ENCODE results near the gene LZTFL1. TPM values are rescaled to one million over a fixed set of nuclear protein-coding genes. Genes with fewer than 3 reads are reported as not detected.

LZTFL1 gene
- total and polyA plus RNA-seq, 4 donors, result 3.4 to 11.8 (median 5.7) TPM

DNA sequence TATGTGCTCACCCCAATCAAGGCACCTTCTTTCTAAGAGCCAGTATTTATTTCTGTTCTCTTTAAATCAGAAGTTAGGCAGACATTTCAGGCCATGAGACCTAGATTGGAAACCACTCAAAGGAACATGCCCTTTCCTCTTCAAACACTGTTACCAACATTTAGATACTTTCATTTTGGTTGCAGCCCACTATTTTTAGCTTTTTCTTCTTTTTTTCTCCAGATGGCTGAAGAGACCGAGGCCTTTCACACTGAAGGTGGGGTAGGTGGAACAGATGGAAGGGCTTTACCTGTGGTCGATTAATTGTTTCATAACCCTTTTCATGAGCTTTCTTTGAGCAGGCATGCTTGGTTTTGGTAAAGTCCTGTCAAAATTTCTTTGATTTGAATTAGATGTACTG lies 10.9 kb upstream of the LZTFL1 start:
- no peak for DNase-seq (ENCODE audit: low spot score)
- H3K9ac ChIP-seq (ENCODE audit: low read depth in 1 of 2, low read length in 2 of 2), result no peak overlapping the region
- H3K27ac ChIP-seq (ENCODE audit: low read depth in 1 of 2, low read length in 2 of 2), result no peak overlapping the region
- H3K27me3 ChIP-seq (ENCODE audit: control insufficient read depth in 4 of 4, insufficient read depth in 4 of 4, low read length in 3 of 4), result no peaks in the 10 kb centered on the region
- WGBS, result 85% methylated on average over 2 of the region's 2 CpGs
- no peaks in the 10 kb centered on the region for H3K9me3 ChIP-seq (ENCODE audit: control insufficient read depth in 4 of 4, low read length in 3 of 4)
- no peak for TF ChIP-seq HNF4G (IDR thresholded peaks at IDR 0.05)
- no peak for TF ChIP-seq RAD21 (IDR thresholded peaks at IDR 0.05)
- no peak for TF ChIP-seq HNF4A (conservative IDR thresholded peaks at IDR 0.05)
- TF ChIP-seq ATF3 (IDR thresholded peaks at IDR 0.05), result no peak
- no peak for TF ChIP-seq GABPA (IDR thresholded peaks at IDR 0.05 in 1 of 2, conservative IDR thresholded peaks at IDR 0.05 in 1 of 2)
- TF ChIP-seq EGR1 (IDR thresholded peaks at IDR 0.05; ENCODE audit: low read depth in 2 of 2), result no peak
- no peak overlapping the region for H3K4me3 ChIP-seq (ENCODE audit: low read depth in 1 of 3, low read length in 3 of 3)
- no peaks in the 10 kb centered on the region for H3K36me3 ChIP-seq (ENCODE audit: control insufficient read depth in 4 of 4, insufficient read depth in 3 of 4, low read depth in 1 of 4, low read length in 3 of 4)
- no peaks in the 10 kb centered on the region for H3K4me1 ChIP-seq (ENCODE audit: control insufficient read depth in 4 of 4, insufficient read depth in 4 of 4, low read length in 3 of 4)

DNA sequence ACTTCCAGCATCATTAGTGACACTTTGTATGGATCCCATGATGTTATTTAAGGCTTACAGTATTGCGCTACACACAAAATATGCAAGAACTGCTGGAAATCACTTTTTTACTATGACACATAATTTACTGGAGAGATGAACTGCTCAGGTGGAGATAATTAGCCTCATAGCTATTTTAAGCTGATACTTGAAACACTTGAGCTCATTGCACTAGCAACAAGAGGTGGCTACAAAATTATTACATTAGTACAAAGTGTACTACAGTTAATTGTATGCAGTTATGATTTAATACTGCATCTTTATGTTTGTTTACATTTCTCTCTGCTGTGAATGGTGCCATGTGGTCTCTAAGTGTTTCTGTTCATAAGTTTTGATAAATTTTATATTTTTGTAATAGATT lies 6.5 kb upstream of the LZTFL1 start:
- 53% methylated on average over 1 of the region's 1 CpG for WGBS
- Histone ChIP-seq H3K4me1 (ENCODE audit: control insufficient read depth in 4 of 4, insufficient read depth in 4 of 4, low read length in 3 of 4) (no peaks in the 10 kb centered on the region), H3K4me3 (ENCODE audit: low read depth in 1 of 3, low read length in 3 of 3) (no peak overlapping the region), H3K36me3 (ENCODE audit: control insufficient read depth in 4 of 4, insufficient read depth in 3 of 4, low read depth in 1 of 4, low read length in 3 of 4) (no peaks in the 10 kb centered on the region), H3K27me3 (ENCODE audit: control insufficient read depth in 4 of 4, insufficient read depth in 4 of 4, low read length in 3 of 4) (no peaks in the 10 kb centered on the region), H3K9ac (ENCODE audit: low read depth in 1 of 2, low read length in 2 of 2) (no peak overlapping the region), H3K27ac (ENCODE audit: low read depth in 1 of 2, low read length in 2 of 2) (no peak overlapping the region), H3K9me3 (ENCODE audit: control insufficient read depth in 4 of 4, low read length in 3 of 4) (no peaks in the 10 kb centered on the region)
- no peak for TF ChIP-seq YY1 (IDR thresholded peaks at IDR 0.05)
- TF ChIP-seq REST (IDR thresholded peaks at IDR 0.05), result no peak
- TF ChIP-seq FOXA1 (IDR thresholded peaks at IDR 0.05), result no peak
- TF ChIP-seq TAF1 (conservative IDR thresholded peaks at IDR 0.05), result no peak
- no peak for TF ChIP-seq MAX (IDR thresholded peaks at IDR 0.05)
- no peak for TF ChIP-seq EGR1 (IDR thresholded peaks at IDR 0.05; ENCODE audit: low read depth in 2 of 2)
- TF ChIP-seq HNF4G (IDR thresholded peaks at IDR 0.05), result no peak
- no peak for TF ChIP-seq HNF4A (conservative IDR thresholded peaks at IDR 0.05)
- TF ChIP-seq RXRA (IDR thresholded peaks at IDR 0.05), result no peak
- no peak for TF ChIP-seq ATF3 (IDR thresholded peaks at IDR 0.05)
- no peak for TF ChIP-seq RAD21 (IDR thresholded peaks at IDR 0.05)
- TF ChIP-seq, protein P1, sequence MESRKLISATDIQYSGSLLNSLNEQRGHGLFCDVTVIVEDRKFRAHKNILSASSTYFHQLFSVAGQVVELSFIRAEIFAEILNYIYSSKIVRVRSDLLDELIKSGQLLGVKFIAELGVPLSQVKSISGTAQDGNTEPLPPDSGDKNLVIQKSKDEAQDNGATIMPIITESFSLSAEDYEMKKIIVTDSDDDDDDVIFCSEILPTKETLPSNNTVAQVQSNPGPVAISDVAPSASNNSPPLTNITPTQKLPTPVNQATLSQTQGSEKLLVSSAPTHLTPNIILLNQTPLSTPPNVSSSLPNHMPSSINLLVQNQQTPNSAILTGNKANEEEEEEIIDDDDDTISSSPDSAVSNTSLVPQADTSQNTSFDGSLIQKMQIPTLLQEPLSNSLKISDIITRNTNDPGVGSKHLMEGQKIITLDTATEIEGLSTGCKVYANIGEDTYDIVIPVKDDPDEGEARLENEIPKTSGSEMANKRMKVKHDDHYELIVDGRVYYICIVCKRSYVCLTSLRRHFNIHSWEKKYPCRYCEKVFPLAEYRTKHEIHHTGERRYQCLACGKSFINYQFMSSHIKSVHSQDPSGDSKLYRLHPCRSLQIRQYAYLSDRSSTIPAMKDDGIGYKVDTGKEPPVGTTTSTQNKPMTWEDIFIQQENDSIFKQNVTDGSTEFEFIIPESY (IDR thresholded peaks at IDR 0.05), result no peak
- no peak for TF ChIP-seq GABPA (IDR thresholded peaks at IDR 0.05 in 1 of 2, conservative IDR thresholded peaks at IDR 0.05 in 1 of 2)
- TF ChIP-seq FOXA2 (IDR thresholded peaks at IDR 0.05), result no peak
- no peak for TF ChIP-seq JUND (IDR thresholded peaks at IDR 0.05)
- TF ChIP-seq, protein P2, sequence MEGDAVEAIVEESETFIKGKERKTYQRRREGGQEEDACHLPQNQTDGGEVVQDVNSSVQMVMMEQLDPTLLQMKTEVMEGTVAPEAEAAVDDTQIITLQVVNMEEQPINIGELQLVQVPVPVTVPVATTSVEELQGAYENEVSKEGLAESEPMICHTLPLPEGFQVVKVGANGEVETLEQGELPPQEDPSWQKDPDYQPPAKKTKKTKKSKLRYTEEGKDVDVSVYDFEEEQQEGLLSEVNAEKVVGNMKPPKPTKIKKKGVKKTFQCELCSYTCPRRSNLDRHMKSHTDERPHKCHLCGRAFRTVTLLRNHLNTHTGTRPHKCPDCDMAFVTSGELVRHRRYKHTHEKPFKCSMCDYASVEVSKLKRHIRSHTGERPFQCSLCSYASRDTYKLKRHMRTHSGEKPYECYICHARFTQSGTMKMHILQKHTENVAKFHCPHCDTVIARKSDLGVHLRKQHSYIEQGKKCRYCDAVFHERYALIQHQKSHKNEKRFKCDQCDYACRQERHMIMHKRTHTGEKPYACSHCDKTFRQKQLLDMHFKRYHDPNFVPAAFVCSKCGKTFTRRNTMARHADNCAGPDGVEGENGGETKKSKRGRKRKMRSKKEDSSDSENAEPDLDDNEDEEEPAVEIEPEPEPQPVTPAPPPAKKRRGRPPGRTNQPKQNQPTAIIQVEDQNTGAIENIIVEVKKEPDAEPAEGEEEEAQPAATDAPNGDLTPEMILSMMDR (IDR thresholded peaks at IDR 0.05; ENCODE audit: low read depth, low read length, missing input control), result no peak
- no peak for TF ChIP-seq NR2F2 (IDR thresholded peaks at IDR 0.05)
- TF ChIP-seq SP1 (IDR thresholded peaks at IDR 0.05), result no peak
- no peak for DNase-seq (ENCODE audit: low spot score)
